Stomach (tissue), 9 donors: Measurements from ENCODE around the gene SOCS2. TPM values are rescaled to one million over a fixed set of nuclear protein-coding genes. Genes with fewer than 3 reads are reported as not detected.

Source experiments
- DNase-seq, 2 donors: peaks; one replicate each; pipeline versions ENCODE4 v3.0.0 to v3.0.0-alpha.2; 2013 to 2019
- H3K27ac ChIP-seq, 5 donors: fragments of 200-600 bp in 4 of 5; sonication (generic) in 4 of 5; one replicate each; pipeline ENCODE4 v1.5.1; 2013 to 2019; ENCODE audit warnings: mild to moderate bottlenecking in 1 of 5, moderate library complexity in 1 of 5
- H3K27me3 ChIP-seq, 3 donors: fragments of 200-600 bp; sonication (generic); one replicate each; pipeline ENCODE4 v1.5.1; 2017 to 2019; ENCODE audit warnings: mixed run types in 1 of 3
- H3K36me3 ChIP-seq, 4 donors: fragments of 200-600 bp; sonication (generic); 1 replicate in 3 of 4; 2 replicates in 1 of 4; pipeline ENCODE4 v1.5.1; 2016 to 2019
- H3K4me1 ChIP-seq, 4 donors: fragments of 200-600 bp; sonication (generic); one replicate each; pipeline ENCODE4 v1.5.1; 2016 to 2019
- H3K4me3 ChIP-seq, 4 donors: fragments of 200-600 bp; sonication (generic) in 3 of 4; one replicate each; pipeline ENCODE4 v1.5.1; 2016 to 2019; ENCODE audit warnings: mild to moderate bottlenecking in 1 of 4
- H3K9me3 ChIP-seq, 4 donors: fragments of 200-600 bp; sonication (generic); one replicate each; pipeline ENCODE4 v1.5.1; 2016 to 2019
- CTCF ChIP-seq, 7 experiments: fragments of 450-650 bp in 4 of 7; fragments of 200-600 bp in 3 of 7; sonication (generic) in 3 of 7; IDR thresholded peaks; one replicate each; pipeline ENCODE4 v1.5.1; 2016 to 2019; ENCODE audit warnings: antibody characterized with exemption in 7 of 7, control low read depth in 2 of 7, mild to moderate bottlenecking in 1 of 7
- EP300 ChIP-seq: sonication (generic); formaldehyde crosslinking; IDR thresholded peaks from one replicate; pipeline ENCODE4 v1.6.1; 2017; ENCODE audit warnings: antibody characterized with exemption
- POLR2A ChIP-seq, 4 donors: fragments of 450-650 bp; IDR thresholded peaks; one replicate each; pipeline ENCODE4 v1.6.1; 2016; ENCODE audit warnings: antibody characterized with exemption in 4 of 4, control low read depth in 2 of 4, mild to moderate bottlenecking in 1 of 4, moderate library complexity in 1 of 4
- POLR2AphosphoS5 ChIP-seq, 3 donors: sonication (generic); formaldehyde crosslinking; IDR thresholded peaks; one replicate each; pipeline ENCODE4 v1.6.1; 2016; ENCODE audit warnings: antibody characterized with exemption in 3 of 3
- WGBS, 5 donors: extraction: QIAGEN DNeasy Blood & Tissue Kit in 3 of 5; methylation state at CpG; one replicate each; pipeline versions ENCODE4 v1.1.5 to v1.1.7; 2013 to 2018; 5-methylcytosine and 5-hydroxymethylcytosine counted together
- intact Hi-C: fragments of 100-400 bp; cut with DNase I; formaldehyde crosslinking; loops from one replicate; pipeline ENCODE4 v1.15.1; 2023; ENCODE audit warnings: low total_unique reads
- polyA plus RNA-seq, 3 donors: library from polyadenylated mRNA; stranded (reverse); fragments of 200-250 nt; gene quantifications; one replicate each; pipeline ENCODE4 v1.2.3, GENCODE V29; 2013
- total RNA-seq, 5 donors: library from RNA; depleted of rRNA; stranded (reverse); fragments of >200 nt; gene quantifications; one replicate each; pipeline versions ENCODE4 v1.1.0 to v1.2.3, GENCODE V29; 2014 to 2016
- donor health status: healthy with polysubstance abuse.
- donor health status: Bipolar disorder and iron deficiency.
- donor health status: healthy.

The SOCS2 gene
- total and polyA plus RNA-seq, 8 donors = 13.5 to 111 (median 50.1) TPM

- Histone ChIP-seq H3K4me3 (no peak overlapping the region), H3K4me1 (peaks cover 0 to 9% (median 0%) of the 10 kb centered on the region in 4 donors), H3K27ac (no peak overlapping the region), H3K27me3 (no peaks in the 10 kb centered on the region), H3K36me3 (peaks cover 3 to 26% (median 7%) of the 10 kb centered on the region in 4 donors), H3K9me3 (no peaks in the 10 kb centered on the region)
- intact Hi-C loops = no loop called here
- WGBS, 5 donors = 92 to 95% (median 94%) methylated on average over 4 of the region's 4 CpGs
- TF ChIP-seq POLR2AphosphoS5 (IDR thresholded peaks at IDR 0.05) (no peak), CTCF (IDR thresholded peaks at IDR 0.05) (no peak), POLR2A (IDR thresholded peaks at IDR 0.05) (no peak)
- DNase-seq = no peak
These were observed 32.7 kb upstream of the SOCS2 start for GRCh38 chr12:93539821-93540220.

GRCh38 chr12:93540466-93540865 is 32.0 kb upstream of the SOCS2 start:
- TF ChIP-seq POLR2AphosphoS5 (IDR thresholded peaks at IDR 0.05) (no peak), EP300 (no peak), POLR2A (IDR thresholded peaks at IDR 0.05) (no peak), CTCF (IDR thresholded peaks at IDR 0.05) (no peak)
- Histone ChIP-seq H3K4me3 (no peak overlapping the region), H3K36me3 (peaks cover 3 to 33% (median 7%) of the 10 kb centered on the region in 4 donors), H3K9me3 (no peaks in the 10 kb centered on the region), H3K4me1 (peaks cover 0 to 9% (median 0%) of the 10 kb centered on the region in 4 donors), H3K27me3 (no peaks in the 10 kb centered on the region), H3K27ac (no peak overlapping the region)
- 81 to 95% (median 84%) methylated on average over 1 of the region's 1 CpG for WGBS, 5 donors
- intact Hi-C loops = no loop called here
- no peak for DNase-seq

GRCh38 chr12:93541578-93542225 is 30.8 kb upstream of the SOCS2 start:
- no peaks in the 10 kb centered on the region for H3K9me3 ChIP-seq
- no peak for DNase-seq
- 25 to 47% (median 40%) methylated on average over 4 of the region's 4 CpGs for WGBS, 5 donors
- intact Hi-C loops = no loop called here
- no peak overlapping the region for H3K4me3 ChIP-seq
- peaks cover 0 to 5% (median 0%) of the 10 kb centered on the region in 4 donors for H3K4me1 ChIP-seq
- H3K36me3 ChIP-seq = peaks cover 3 to 33% (median 7%) of the 10 kb centered on the region in 4 donors
- no peak overlapping the region for H3K27ac ChIP-seq
- H3K27me3 ChIP-seq = no peaks in the 10 kb centered on the region
- TF ChIP-seq EP300 = no peak
- TF ChIP-seq CTCF (IDR thresholded peaks at IDR 0.05) = no peak
- TF ChIP-seq POLR2A (IDR thresholded peaks at IDR 0.05) = no peak
- no peak for TF ChIP-seq POLR2AphosphoS5 (IDR thresholded peaks at IDR 0.05)

GRCh38 chr12:93547778-93548177 is 24.7 kb upstream of the SOCS2 start:
- intact Hi-C loops = no loop called here
- H3K36me3 ChIP-seq = peaks cover 3 to 27% (median 7%) of the 10 kb centered on the region in 4 donors
- no peaks in the 10 kb centered on the region for H3K9me3 ChIP-seq
- DNase-seq = no peak
- no peak for TF ChIP-seq POLR2AphosphoS5 (IDR thresholded peaks at IDR 0.05)
- TF ChIP-seq POLR2A (IDR thresholded peaks at IDR 0.05) = no peak
- TF ChIP-seq CTCF (IDR thresholded peaks at IDR 0.05) = no peak
- TF ChIP-seq EP300 = no peak
- H3K4me1 ChIP-seq = no peaks in the 10 kb centered on the region
- H3K4me3 ChIP-seq = no peak overlapping the region
- no peak overlapping the region for H3K27ac ChIP-seq
- H3K27me3 ChIP-seq = no peaks in the 10 kb centered on the region
- 85 to 96% (median 93%) methylated on average over 2 of the region's 2 CpGs for WGBS, 5 donors
